IPS DF 4.7 (cell line): ENCODE data around the gene NAV3.
"Not testable (repeated sequence)": the region's sequence is repeated elsewhere in the genome, so short reads cannot be mapped to it uniquely, and the experiment has no call there.

ENCODE experiments used
- DNase-seq: peaks from one replicate; pipeline ENCODE4 v3.0.0-alpha.2; 2013; ENCODE audit warnings: low spot score; ENCODE audit errors: extremely low read depth

Gene NAV3

GRCh38 chr12:78038986-78039385 is 208.3 kb downstream of the NAV3 start:
- DNase-seq, result no peak

GRCh38 chr12:78040111-78040510 is 209.4 kb downstream of the NAV3 start:
- DNase-seq, result no peak

GRCh38 chr12:78050790-78051189 is 220.1 kb downstream of the NAV3 start:
- DNase-seq, result no peak

- no peak for DNase-seq
Observed at GRCh38 chr12:78055545-78055944, 224.9 kb downstream of the NAV3 start.

- no peak for DNase-seq
Observed at GRCh38 chr12:78057075-78057474, 226.4 kb downstream of the NAV3 start.

GRCh38 chr12:78060186-78060585 is 229.5 kb downstream of the NAV3 start:
- DNase-seq, result no peak

- no peak for DNase-seq
Observed at GRCh38 chr12:78062786-78063185, 232.1 kb downstream of the NAV3 start.

- no peak for DNase-seq
Observed at GRCh38 chr12:78081590-78082314, 251.1 kb downstream of the NAV3 start.

- DNase-seq, result no peak
Observed at GRCh38 chr12:78085542-78086182, 255.0 kb downstream of the NAV3 start.

- DNase-seq, result no peak
Observed at GRCh38 chr12:78086553-78087362, 256.1 kb downstream of the NAV3 start.

GRCh38 chr12:78087363-78087675 is 256.6 kb downstream of the NAV3 start:
- no peak for DNase-seq

GRCh38 chr12:78088391-78088832 is 257.7 kb downstream of the NAV3 start:
- no peak for DNase-seq

GRCh38 chr12:78090266-78090665 is 259.6 kb downstream of the NAV3 start:
- no peak for DNase-seq

- DNase-seq, result no peak
Observed at GRCh38 chr12:78095623-78096022, 264.9 kb downstream of the NAV3 start.

GRCh38 chr12:78096909-78097597 is 266.4 kb downstream of the NAV3 start:
- no peak for DNase-seq

- no peak for DNase-seq
Observed at GRCh38 chr12:78099806-78100205, 269.1 kb downstream of the NAV3 start.

GRCh38 chr12:78101113-78101876 is 270.6 kb downstream of the NAV3 start:
- no peak for DNase-seq

- DNase-seq, result no peak
Observed at GRCh38 chr12:78101946-78102635, 271.4 kb downstream of the NAV3 start.

- DNase-seq, result not testable (repeated sequence)
Observed at GRCh38 chr12:78102801-78103200, 272.1 kb downstream of the NAV3 start.

GRCh38 chr12:78115889-78116288 is 285.2 kb downstream of the NAV3 start:
- no peak for DNase-seq
